Measurements from ENCODE around the gene NBPF12.
"Not testable (repeated sequence)": the region's sequence is repeated elsewhere in the genome, so short reads cannot be mapped to it uniquely, and the experiment has no call there.

GRCh38 chr1:146912975-146913374 lies 25.1 kb upstream of the NBPF12 start:
- TF ChIP-seq NFYB (CRISPR knock-in tag; conservative IDR thresholded peaks at IDR 0.05; ENCODE audit: low read depth); PRRX2 (CRISPR knock-in tag; IDR thresholded peaks at IDR 0.05); SOX15 (CRISPR knock-in tag; IDR thresholded peaks at IDR 0.05); CREB1 (CRISPR knock-in tag; IDR thresholded peaks at IDR 0.05); JUN (CRISPR knock-in tag; IDR thresholded peaks at IDR 0.05); ERG (CRISPR knock-in tag; IDR thresholded peaks at IDR 0.05); MAX (CRISPR knock-in tag; IDR thresholded peaks at IDR 0.05); CREM (CRISPR knock-in tag; IDR thresholded peaks at IDR 0.05); GTF2I (CRISPR knock-in tag; conservative IDR thresholded peaks at IDR 0.05); NR2C2 (CRISPR knock-in tag; IDR thresholded peaks at IDR 0.05); PREB (CRISPR knock-in tag; IDR thresholded peaks at IDR 0.05; ENCODE audit: borderline replicate concordance); KAT7 (CRISPR knock-in tag; IDR thresholded peaks at IDR 0.05; ENCODE audit: borderline replicate concordance); FOXJ3 (CRISPR knock-in tag; IDR thresholded peaks at IDR 0.05; ENCODE audit: borderline replicate concordance): not testable (repeated sequence)
- TF ChIP-seq, protein P1, sequence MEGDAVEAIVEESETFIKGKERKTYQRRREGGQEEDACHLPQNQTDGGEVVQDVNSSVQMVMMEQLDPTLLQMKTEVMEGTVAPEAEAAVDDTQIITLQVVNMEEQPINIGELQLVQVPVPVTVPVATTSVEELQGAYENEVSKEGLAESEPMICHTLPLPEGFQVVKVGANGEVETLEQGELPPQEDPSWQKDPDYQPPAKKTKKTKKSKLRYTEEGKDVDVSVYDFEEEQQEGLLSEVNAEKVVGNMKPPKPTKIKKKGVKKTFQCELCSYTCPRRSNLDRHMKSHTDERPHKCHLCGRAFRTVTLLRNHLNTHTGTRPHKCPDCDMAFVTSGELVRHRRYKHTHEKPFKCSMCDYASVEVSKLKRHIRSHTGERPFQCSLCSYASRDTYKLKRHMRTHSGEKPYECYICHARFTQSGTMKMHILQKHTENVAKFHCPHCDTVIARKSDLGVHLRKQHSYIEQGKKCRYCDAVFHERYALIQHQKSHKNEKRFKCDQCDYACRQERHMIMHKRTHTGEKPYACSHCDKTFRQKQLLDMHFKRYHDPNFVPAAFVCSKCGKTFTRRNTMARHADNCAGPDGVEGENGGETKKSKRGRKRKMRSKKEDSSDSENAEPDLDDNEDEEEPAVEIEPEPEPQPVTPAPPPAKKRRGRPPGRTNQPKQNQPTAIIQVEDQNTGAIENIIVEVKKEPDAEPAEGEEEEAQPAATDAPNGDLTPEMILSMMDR (IDR thresholded peaks at IDR 0.05): not testable (repeated sequence)

All from WTC11 (cell line).